Cardiac septum (tissue), 1 donor: ENCODE measurements around the gene MTMR10. TPM values are rescaled to one million over a fixed set of nuclear protein-coding genes. Genes with fewer than 3 reads are reported as not detected.

Experiments
- DNase-seq: peaks from one replicate; pipeline ENCODE4 v3.0.0-alpha.2; 2020; ENCODE audit warnings: low spot score
- intact Hi-C: fragments of 100-400 bp; cut with DNase I; formaldehyde crosslinking; loops from one replicate; pipeline ENCODE4 v1.14.0; 2022
- total RNA-seq: library from RNA; stranded (reverse); fragmentation: NEBNext Ultra II Directional; extraction: Animal tissue kit (Norgen Biotek cat#: 25700); gene quantifications from one replicate; pipeline ENCODE4 v1.2.1, GENCODE V29; 2021
- donor health status: DM: no; HTN: no; CAD: no.

The MTMR10 gene
- total RNA-seq, 1 donor from 2014 or later, result 27.5 TPM

GRCh38 chr15:30926161-30926560 is 65.3 kb downstream of the MTMR10 start:
- no peak for DNase-seq
- intact Hi-C loops, result loop anchor here (5.0 kb wide), 1 partner anchor 46 kb away; no protein-coding TSS in a partner anchor

- no peak for DNase-seq
- intact Hi-C loops, result loop anchor here (5.0 kb wide), 1 partner anchor 47 kb away; no protein-coding TSS in a partner anchor
Observed at GRCh38 chr15:30925686-30926085, 65.7 kb downstream of the MTMR10 start.

GRCh38 chr15:30924353-30924752 is 67.1 kb downstream of the MTMR10 start:
- intact Hi-C loops, result loop anchor here (5.0 kb wide), 2 partner anchors 33 to 68 kb away; partner anchors contain the start of gene MTMR10
- DNase-seq, result no peak

- intact Hi-C loops, result loop anchor here (5.0 kb wide), 2 partner anchors 34 to 69 kb away; partner anchors contain the start of gene MTMR10
- DNase-seq, result no peak
Observed at GRCh38 chr15:30923429-30923828, 68.0 kb downstream of the MTMR10 start.

GRCh38 chr15:30922480-30923311 is 68.7 kb downstream of the MTMR10 start:
- intact Hi-C loops, result loop anchor here (5.0 kb wide), 2 partner anchors 35 to 70 kb away; partner anchors contain the start of gene MTMR10
- no peak for DNase-seq

GRCh38 chr15:30921781-30922479 is 69.5 kb downstream of the MTMR10 start:
- DNase-seq, result no peak

GRCh38 chr15:30921106-30921505 is 70.3 kb downstream of the MTMR10 start:
- intact Hi-C loops, result loop anchor here (5.0 kb wide), 2 partner anchors 36 to 71 kb away; partner anchors contain the start of gene MTMR10
- DNase-seq, result no peak

More at GRCh38 chr15:30921781-30922479, 69.5 kb downstream of the MTMR10 start:
- intact Hi-C loops, result loop anchor here (5.0 kb wide), 2 partner anchors 35 to 70 kb away; partner anchors contain the start of gene MTMR10

GRCh38 chr15:30919877-30920550 is 71.4 kb downstream of the MTMR10 start:
- intact Hi-C loops, result loop anchor here (5.0 kb wide), 2 partner anchors 37 to 72 kb away; partner anchors contain the start of gene MTMR10
- no peak for DNase-seq

- intact Hi-C loops, result no loop called here
- DNase-seq, result no peak
Observed at GRCh38 chr15:30918366-30918765, 73.1 kb downstream of the MTMR10 start.

GRCh38 chr15:30917675-30918074 is 73.8 kb downstream of the MTMR10 start:
- DNase-seq, result no peak
- intact Hi-C loops, result no loop called here

- intact Hi-C loops, result no loop called here
- no peak for DNase-seq
Observed at GRCh38 chr15:30917013-30917412, 74.4 kb downstream of the MTMR10 start.

- intact Hi-C loops, result no loop called here
- no peak for DNase-seq
Observed at GRCh38 chr15:30913761-30914160, 77.7 kb downstream of the MTMR10 start.

- intact Hi-C loops, result loop anchor here (10.0 kb wide), 2 partner anchors 218 to 578 kb away; no protein-coding TSS in a partner anchor
- DNase-seq, result no peak
Observed at GRCh38 chr15:30906366-30906765, 85.1 kb downstream of the MTMR10 start.

- no peak for DNase-seq
- intact Hi-C loops, result loop anchor here (10.0 kb wide), 2 partner anchors 219 to 579 kb away; no protein-coding TSS in a partner anchor
Observed at GRCh38 chr15:30905821-30906220, 85.6 kb downstream of the MTMR10 start.

- intact Hi-C loops, result loop anchor here (10.0 kb wide), 2 partner anchors 220 to 580 kb away; no protein-coding TSS in a partner anchor
- no peak for DNase-seq
Observed at GRCh38 chr15:30904812-30905211, 86.6 kb downstream of the MTMR10 start.

GRCh38 chr15:30903497-30904187 is 87.8 kb downstream of the MTMR10 start, which contains the start of gene FAN1:
TSS of gene FAN1 (plus strand) at chr15:30903915. CDS start at chr15:30904664, 749 bp downstream.
- peak; percentile 92 for DNase-seq
- intact Hi-C loops, result loop anchor here (1.0 to 10.0 kb wide), 3 partner anchors 88 to 581 kb away; partner anchors contain the start of gene MTMR10

- no peak for DNase-seq
- intact Hi-C loops, result loop anchor here (10.0 kb wide), 2 partner anchors 223 to 583 kb away; no protein-coding TSS in a partner anchor
Observed at GRCh38 chr15:30901889-30902288, 89.5 kb downstream of the MTMR10 start.

- intact Hi-C loops, result no loop called here
- DNase-seq, result no peak
Observed at GRCh38 chr15:30896211-30896606, 95.2 kb downstream of the MTMR10 start.
